HG03439 (cell line): ENCODE results near the gene SUPT7L.
"Not testable (repeated sequence)": the region's sequence is repeated elsewhere in the genome, so short reads cannot be mapped to it uniquely, and the experiment has no call there.

Experiments
- ATAC-seq: cut with Tn5 transposase; IDR thresholded peaks from one replicate; pipeline ENCODE4 v1.9.1; 2021; ENCODE audit warnings: mild to moderate bottlenecking, moderate library complexity; ENCODE audit not compliant: unreplicated experiment

Gene SUPT7L

DNA sequence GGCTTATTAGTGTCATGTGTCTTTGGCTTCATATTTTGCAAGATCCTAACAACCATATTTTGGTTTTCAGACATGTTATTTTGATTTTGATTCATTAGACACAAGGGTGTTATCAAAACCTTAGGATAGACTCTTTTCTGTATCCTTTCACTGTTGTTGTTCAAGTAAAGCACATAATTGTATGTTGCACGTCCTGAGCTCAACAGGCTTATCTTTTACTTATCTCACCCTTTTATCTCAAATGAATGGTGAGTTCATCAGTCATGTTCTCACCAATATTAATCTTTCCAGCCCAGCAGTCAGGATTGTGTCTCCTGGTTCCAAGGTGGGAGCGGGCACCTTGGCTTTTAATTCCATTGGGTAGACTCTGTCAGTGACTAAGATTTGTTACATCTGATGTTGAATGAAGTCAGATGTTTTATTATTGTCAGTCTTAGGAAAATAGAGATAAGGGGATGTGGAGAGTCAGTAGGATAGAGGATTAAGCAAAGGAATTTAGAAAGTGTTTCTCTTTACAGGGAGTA lies 22.6 kb downstream of the SUPT7L start:
- ATAC-seq, result no peak

- no peak for ATAC-seq
These were observed 24.7 kb downstream of the SUPT7L start for GRCh38 chr2:27638709-27639108.

GRCh38 chr2:27638037-27638637 lies 25.3 kb downstream of the SUPT7L start:
- no peak for ATAC-seq

DNA sequence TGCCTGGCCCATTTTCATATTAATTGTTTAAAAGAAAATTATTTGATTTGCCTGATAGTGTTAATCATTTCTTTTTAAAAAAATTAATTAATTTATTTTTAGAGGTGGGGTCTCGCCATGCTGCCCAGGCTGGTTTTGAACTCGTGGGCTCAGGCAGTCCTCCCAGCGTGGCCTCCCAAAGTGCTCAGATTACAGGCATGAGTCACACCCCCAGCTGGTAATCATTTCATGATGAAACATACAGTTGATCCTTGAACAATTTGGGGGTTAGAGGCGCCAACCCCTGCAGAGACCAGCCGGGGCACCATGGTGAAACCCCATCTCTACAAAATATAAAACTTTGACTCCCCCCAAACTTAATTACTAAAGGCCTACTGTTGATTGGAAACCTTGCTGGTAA lies 26.6 kb downstream of the SUPT7L start:
- ATAC-seq, result no peak

GRCh38 chr2:27634291-27634690 lies 29.1 kb downstream of the SUPT7L start:
- no peak for ATAC-seq

GRCh38 chr2:27630257-27630656 lies 33.2 kb downstream of the SUPT7L start:
- ATAC-seq, result not testable (repeated sequence)

GRCh38 chr2:27628767-27629709 lies 34.4 kb downstream of the SUPT7L start, which contains the start of the genes CCDC121 and GPN1:
Gene CCDC121, minus strand, starts transcription at chr2:27629012. Its CDS starts 1,213 bp downstream, at chr2:27627799.
Gene GPN1, plus strand, starts transcription at chr2:27629050. Its CDS starts 9 bp downstream, at chr2:27629059.
- peak; percentile 97 for ATAC-seq

GRCh38 chr2:27627963-27628766 lies 35.2 kb downstream of the SUPT7L start:
- peak; percentile 15 for ATAC-seq

- ATAC-seq, result not testable (repeated sequence)
These were observed 36.5 kb downstream of the SUPT7L start for GRCh38 chr2:27626921-27627320.

DNA sequence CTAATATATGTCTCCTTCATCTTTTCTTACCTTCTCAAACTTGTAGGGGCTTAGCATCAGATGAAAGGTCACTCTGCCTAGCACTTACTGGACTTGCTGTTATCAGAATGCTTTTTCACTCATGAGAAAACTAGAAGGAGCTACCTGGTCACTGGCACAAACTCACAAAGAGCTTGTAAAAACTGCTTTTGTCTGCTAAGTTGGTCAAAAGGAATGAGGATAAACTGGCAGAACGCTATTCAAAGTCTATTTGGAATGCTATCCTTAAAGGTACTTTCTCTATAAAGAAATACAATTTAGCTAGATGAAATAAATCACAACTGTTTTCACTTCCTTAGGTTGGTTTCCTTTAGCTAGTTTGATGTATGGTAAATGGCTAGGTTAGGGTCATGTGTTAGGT lies 37.1 kb downstream of the SUPT7L start:
- not testable (repeated sequence) for ATAC-seq

GRCh38 chr2:27624943-27625342 lies 38.5 kb downstream of the SUPT7L start:
- no peak for ATAC-seq

- ATAC-seq, result no peak
These were observed 40.5 kb downstream of the SUPT7L start for GRCh38 chr2:27622921-27623384.

DNA sequence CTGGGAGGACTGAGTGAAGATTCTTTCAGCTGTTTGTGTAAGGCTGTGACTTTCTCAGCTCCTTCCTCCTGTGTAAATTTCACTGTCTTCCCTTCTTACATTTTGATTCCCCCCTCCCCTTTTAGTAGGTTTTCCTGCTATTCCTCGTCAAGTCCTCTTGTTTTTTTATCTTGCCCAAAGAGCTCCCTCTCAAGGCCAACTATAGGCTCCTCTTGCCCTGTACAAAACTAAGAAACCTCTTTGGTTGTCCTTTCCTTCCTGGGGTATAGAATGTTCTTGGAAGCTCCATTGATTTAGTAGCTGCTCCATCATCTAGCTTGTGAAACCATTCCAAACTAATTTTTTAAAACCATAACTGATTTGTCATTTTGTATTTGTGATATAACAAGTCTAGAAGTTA lies 41.9 kb downstream of the SUPT7L start:
- no peak for ATAC-seq

GRCh38 chr2:27615316-27615715 lies 48.1 kb downstream of the SUPT7L start:
- no peak for ATAC-seq

DNA sequence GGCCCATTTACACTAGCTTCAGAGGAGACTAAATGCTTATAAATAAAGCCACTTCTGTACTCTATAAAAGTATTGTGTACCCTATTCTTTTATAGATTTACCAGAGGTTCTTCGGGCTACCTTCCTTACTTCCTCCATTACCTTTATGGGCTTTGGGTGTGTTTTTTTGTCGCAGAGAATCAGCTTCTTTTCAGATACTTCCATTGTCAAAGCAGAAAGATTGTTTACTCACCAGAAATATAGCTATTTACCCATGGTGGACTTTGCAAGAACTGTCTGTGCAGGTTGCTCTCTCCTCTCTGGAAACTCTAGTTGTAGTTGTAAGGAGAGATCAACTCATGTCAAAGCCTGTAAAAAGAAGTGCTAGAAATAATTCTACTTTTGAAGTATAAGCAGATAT lies 49.4 kb downstream of the SUPT7L start:
- no peak for ATAC-seq

- ATAC-seq, result no peak
These were observed 56.8 kb downstream of the SUPT7L start for GRCh38 chr2:27606611-27607010.
